ENCODE measurements around the gene PSMG3. TPM values are rescaled to one million over a fixed set of nuclear protein-coding genes. Genes with fewer than 3 reads are reported as not detected.

PSMG3 gene
- total RNA-seq, 3 donors from 2014 or later (not counting 1 experiment from before 2014, with no cell fraction given) = 19.0 to 21.4 (median 20.5) TPM

GRCh38 chr7:1536455-1536742 lies 33.4 kb downstream of the PSMG3 start:
- H3K36me3 ChIP-seq (ENCODE audit: control insufficient read depth, insufficient read depth, low read length) = peaks cover 25% of the 10 kb centered on the region
- H3K9me3 ChIP-seq (ENCODE audit: control insufficient read depth, insufficient read depth, low read length) = no peaks in the 10 kb centered on the region
- Mint-ChIP-seq H3K36me3 (no peaks in the 10 kb centered on the region), H3K4me1 (peaks cover 19 to 27% of the 10 kb centered on the region in 2 donors), H3K27ac (no peak overlapping the region), H3K9me3 (no peaks in the 10 kb centered on the region), H3K4me3 (no peak overlapping the region), H3K27me3 (ENCODE audit: low read depth in 2 of 2) (no peaks in the 10 kb centered on the region)
- WGBS (ENCODE audit: insufficient coverage) = 90% methylated on average over 7 of the region's 7 CpGs
- DNase-seq (no peak), ATAC-seq (no peak)
- no peak overlapping the region for H3K27ac ChIP-seq (ENCODE audit: low read length)
- no peak for TF ChIP-seq CTCF (IDR thresholded peaks at IDR 0.05)
- H3K27me3 ChIP-seq (ENCODE audit: control insufficient read depth, insufficient read depth, low read length) = no peaks in the 10 kb centered on the region
- intact Hi-C loops (cut with micrococcal nuclease) = no loop called here
- H3K4me1 ChIP-seq (ENCODE audit: control insufficient read depth, insufficient read depth, low read length) = peaks cover 34% of the 10 kb centered on the region
- H3K4me3 ChIP-seq (ENCODE audit: low read length) = no peak overlapping the region

GRCh38 chr7:1535701-1536454 lies 34.0 kb downstream of the PSMG3 start:
- peaks cover 36% of the 10 kb centered on the region for H3K4me1 ChIP-seq (ENCODE audit: control insufficient read depth, insufficient read depth, low read length)
- Mint-ChIP-seq H3K4me1 (peaks cover 19 to 27% of the 10 kb centered on the region in 2 donors), H3K27ac (no peak overlapping the region), H3K9me3 (no peaks in the 10 kb centered on the region), H3K4me3 (no peak overlapping the region), H3K27me3 (ENCODE audit: low read depth in 2 of 2) (no peaks in the 10 kb centered on the region), H3K36me3 (no peaks in the 10 kb centered on the region)
- DNase-seq (no peak), ATAC-seq (no peak)
- intact Hi-C loops (cut with micrococcal nuclease) = no loop called here
- H3K27me3 ChIP-seq (ENCODE audit: control insufficient read depth, insufficient read depth, low read length) = no peaks in the 10 kb centered on the region
- H3K36me3 ChIP-seq (ENCODE audit: control insufficient read depth, insufficient read depth, low read length) = peaks cover 22% of the 10 kb centered on the region
- 85% methylated on average over 42 of the region's 42 CpGs for WGBS (ENCODE audit: insufficient coverage)
- H3K4me3 ChIP-seq (ENCODE audit: low read length) = no peak overlapping the region
- no peak overlapping the region for H3K27ac ChIP-seq (ENCODE audit: low read length)
- no peak for TF ChIP-seq CTCF (IDR thresholded peaks at IDR 0.05)
- H3K9me3 ChIP-seq (ENCODE audit: control insufficient read depth, insufficient read depth, low read length) = no peaks in the 10 kb centered on the region

- H3K4me3 ChIP-seq (ENCODE audit: low read length) = no peak overlapping the region
- H3K4me1 ChIP-seq (ENCODE audit: control insufficient read depth, insufficient read depth, low read length) = peaks cover 39% of the 10 kb centered on the region
- Mint-ChIP-seq H3K4me3 (no peak overlapping the region), H3K27me3 (ENCODE audit: low read depth in 2 of 2) (no peaks in the 10 kb centered on the region), H3K4me1 (peaks cover 19 to 27% of the 10 kb centered on the region in 2 donors), H3K36me3 (no peaks in the 10 kb centered on the region), H3K27ac (peak overlapping the region in 1 of 2 donors; percentile 94), H3K9me3 (no peaks in the 10 kb centered on the region)
- no peaks in the 10 kb centered on the region for H3K27me3 ChIP-seq (ENCODE audit: control insufficient read depth, insufficient read depth, low read length)
- WGBS (ENCODE audit: insufficient coverage) = 82% methylated on average over 6 of the region's 6 CpGs
- H3K9me3 ChIP-seq (ENCODE audit: control insufficient read depth, insufficient read depth, low read length) = no peaks in the 10 kb centered on the region
- no peak for TF ChIP-seq CTCF (IDR thresholded peaks at IDR 0.05)
- H3K36me3 ChIP-seq (ENCODE audit: control insufficient read depth, insufficient read depth, low read length) = peaks cover 15% of the 10 kb centered on the region
- ATAC-seq (no peak), DNase-seq (no peak)
- intact Hi-C loops (cut with micrococcal nuclease) = no loop called here
- no peak overlapping the region for H3K27ac ChIP-seq (ENCODE audit: low read length)
Measured at GRCh38 chr7:1535100-1535458, 34.8 kb downstream of the PSMG3 start.
